ENCODE measurements around the gene CTTNBP2NL. TPM values are rescaled to one million over a fixed set of nuclear protein-coding genes. Genes with fewer than 3 reads are reported as not detected.

Gene CTTNBP2NL, protein sequence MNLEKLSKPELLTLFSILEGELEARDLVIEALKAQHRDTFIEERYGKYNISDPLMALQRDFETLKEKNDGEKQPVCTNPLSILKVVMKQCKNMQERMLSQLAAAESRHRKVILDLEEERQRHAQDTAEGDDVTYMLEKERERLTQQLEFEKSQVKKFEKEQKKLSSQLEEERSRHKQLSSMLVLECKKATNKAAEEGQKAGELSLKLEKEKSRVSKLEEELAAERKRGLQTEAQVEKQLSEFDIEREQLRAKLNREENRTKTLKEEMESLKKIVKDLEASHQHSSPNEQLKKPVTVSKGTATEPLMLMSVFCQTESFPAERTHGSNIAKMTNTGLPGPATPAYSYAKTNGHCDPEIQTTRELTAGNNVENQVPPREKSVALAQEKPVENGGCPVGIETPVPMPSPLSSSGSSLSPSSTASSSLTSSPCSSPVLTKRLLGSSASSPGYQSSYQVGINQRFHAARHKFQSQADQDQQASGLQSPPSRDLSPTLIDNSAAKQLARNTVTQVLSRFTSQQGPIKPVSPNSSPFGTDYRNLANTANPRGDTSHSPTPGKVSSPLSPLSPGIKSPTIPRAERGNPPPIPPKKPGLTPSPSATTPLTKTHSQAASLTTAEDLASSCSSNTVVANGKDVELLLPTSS
- 10 to 100 TPM; 12.9 to 21.2 (median 17.0) TPM for polyA plus RNA-seq (ENCODE audit: insufficient read length in 10 of 10)
- long read RNA-seq, donor 1, full-length matches to known transcripts: 3 of 3 reads
- long read RNA-seq, donor 1, partial matches to known transcripts: 0 of 3 reads
- long read RNA-seq, donor 1, other reads (novel, unspliced or antisense): 0 of 3 reads
- long read RNA-seq, donor 2, full-length matches to known transcripts: 5 of 5 reads
- long read RNA-seq, donor 2, partial matches to known transcripts: 0 of 5 reads
- long read RNA-seq, donor 2, other reads (novel, unspliced or antisense): 0 of 5 reads
- long read RNA-seq, donor 3: 0 reads
- long read RNA-seq, donor 4, full-length matches to known transcripts: 5 of 5 reads
- long read RNA-seq, donor 4, partial matches to known transcripts: 0 of 5 reads
- long read RNA-seq, donor 4, other reads (novel, unspliced or antisense): 0 of 5 reads
- long read RNA-seq, donor 5, full-length matches to known transcripts: 8 of 8 reads
- long read RNA-seq, donor 5, partial matches to known transcripts: 0 of 8 reads
- long read RNA-seq, donor 5, other reads (novel, unspliced or antisense): 0 of 8 reads
- long read RNA-seq, donor 6, full-length matches to known transcripts: 9 of 9 reads
- long read RNA-seq, donor 6, partial matches to known transcripts: 0 of 9 reads
- long read RNA-seq, donor 6, other reads (novel, unspliced or antisense): 0 of 9 reads
- long read RNA-seq, donor 7, full-length matches to known transcripts: 4 of 4 reads
- long read RNA-seq, donor 7, partial matches to known transcripts: 0 of 4 reads
- long read RNA-seq, donor 7, other reads (novel, unspliced or antisense): 0 of 4 reads
- long read RNA-seq, donor 8, full-length matches to known transcripts: 4 of 4 reads
- long read RNA-seq, donor 8, partial matches to known transcripts: 0 of 4 reads
- long read RNA-seq, donor 8, other reads (novel, unspliced or antisense): 0 of 4 reads
- long read RNA-seq, donor 9, full-length matches to known transcripts: 1 of 1 reads
- long read RNA-seq, donor 9, partial matches to known transcripts: 0 of 1 reads
- long read RNA-seq, donor 9, other reads (novel, unspliced or antisense): 0 of 1 reads

DNA sequence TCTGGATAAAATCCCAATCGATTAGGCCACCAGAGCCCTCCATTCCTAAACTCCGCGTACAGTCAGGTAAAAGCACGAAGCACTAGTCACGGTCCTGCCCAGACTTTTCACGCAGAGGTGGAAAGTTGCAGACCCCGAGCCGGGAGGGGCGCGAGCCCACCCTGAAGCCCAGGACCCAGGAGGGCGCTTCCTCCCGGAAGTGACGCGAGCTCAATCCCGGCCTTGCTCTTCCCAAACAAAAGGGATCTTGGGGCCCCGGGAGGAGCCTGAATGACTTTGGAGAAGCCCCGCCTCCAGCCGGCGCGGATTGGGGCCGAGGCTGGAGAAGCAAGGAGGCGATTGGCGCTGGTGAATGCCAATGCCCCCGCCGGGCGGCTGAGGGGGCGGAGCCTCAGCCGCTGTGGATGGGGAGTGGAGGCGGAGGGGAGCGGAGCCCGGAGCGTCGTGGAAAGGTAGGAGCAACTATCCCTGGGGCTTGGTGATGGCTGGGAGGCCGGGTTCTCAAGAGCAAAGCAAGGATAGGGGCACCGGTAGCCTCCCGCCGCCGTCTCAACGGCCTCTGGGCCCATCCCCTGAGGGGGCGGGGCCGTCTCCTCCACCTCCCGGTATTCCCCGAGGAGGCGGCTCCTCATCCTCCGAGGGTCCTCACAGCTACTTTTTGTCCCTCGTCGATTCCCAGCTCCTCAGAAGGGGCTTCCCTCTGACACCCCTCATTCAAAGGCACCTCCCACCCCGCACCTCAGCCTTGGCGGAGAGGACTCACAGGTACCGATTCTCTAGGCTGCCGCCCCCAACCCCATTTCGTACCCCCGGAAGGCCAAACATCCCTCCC, at the start of gene CTTNBP2NL:
Gene CTTNBP2NL (plus strand): TSS at position 394 of the 832 bp plus-strand sequence. CDS start 19,952 bp downstream, outside the sequence.
- DNase-seq: peak; percentile 98 to 99 (median 98)

DNA sequence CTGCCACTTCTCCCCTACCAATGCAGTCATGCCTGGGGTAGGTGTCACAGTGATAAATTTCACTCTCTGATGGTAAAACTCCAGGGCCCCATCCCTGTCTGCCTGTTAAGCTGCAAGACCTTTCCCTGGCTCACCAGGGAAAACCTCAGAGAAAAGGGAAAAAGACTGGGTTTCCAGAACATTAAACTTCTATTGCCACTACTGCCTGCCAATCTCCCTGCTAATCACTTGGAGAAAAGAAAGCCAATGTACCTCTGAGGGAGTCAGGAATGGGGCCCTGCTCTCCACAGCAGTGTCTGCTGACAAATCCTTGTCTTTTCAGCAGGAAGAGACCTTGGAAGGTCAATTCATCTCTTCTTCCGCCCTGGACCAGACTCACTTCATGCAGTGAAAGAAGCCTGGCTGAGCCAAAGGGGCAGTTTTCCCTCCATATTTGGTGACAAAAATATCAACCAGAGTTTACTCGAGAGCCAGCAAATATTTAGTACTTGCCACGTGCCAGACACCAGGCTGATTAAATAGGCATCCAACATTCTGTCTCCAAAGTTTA, 49.1 kb upstream of the CTTNBP2NL start:
- DNase-seq: no peak

GRCh38 chr1:112356765-112357164, 39.2 kb upstream of the CTTNBP2NL start:
- no peak for DNase-seq

- no peak for DNase-seq
These were observed 38.5 kb upstream of the CTTNBP2NL start for GRCh38 chr1:112357467-112357866.

DNA sequence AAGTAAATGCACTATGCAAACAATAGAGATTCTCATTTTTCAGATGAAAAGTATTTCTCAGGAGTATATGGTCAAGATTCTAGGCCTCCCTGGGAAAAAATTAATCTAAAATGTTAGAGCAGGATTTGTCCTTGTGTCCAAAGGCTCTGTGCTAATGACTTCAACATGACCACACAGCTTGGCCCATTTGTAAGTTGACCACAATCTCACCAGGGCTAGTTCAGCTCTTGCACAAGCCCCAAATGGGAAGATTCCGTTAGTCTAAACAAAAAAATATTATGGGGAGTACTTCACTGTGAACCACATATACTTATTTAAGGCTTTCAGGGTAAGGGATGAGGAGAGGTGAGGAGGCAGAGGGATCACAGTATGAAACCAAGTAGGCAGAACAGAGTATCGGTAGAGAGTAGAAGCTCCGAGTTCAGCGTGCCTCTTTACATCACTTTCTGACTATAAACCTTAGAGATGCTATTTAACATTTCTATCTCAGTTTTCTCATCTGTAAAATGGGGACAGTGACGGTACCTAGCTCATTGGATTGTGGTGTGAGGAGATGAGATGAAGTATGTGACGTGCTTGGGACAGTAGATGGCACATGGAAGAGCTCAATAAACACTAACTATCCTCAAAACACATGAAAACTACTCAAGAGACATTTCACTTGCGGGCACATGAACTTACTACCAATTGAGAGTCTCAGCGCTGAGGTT, 37.8 kb upstream of the CTTNBP2NL start:
- DNase-seq: no peak

DNA sequence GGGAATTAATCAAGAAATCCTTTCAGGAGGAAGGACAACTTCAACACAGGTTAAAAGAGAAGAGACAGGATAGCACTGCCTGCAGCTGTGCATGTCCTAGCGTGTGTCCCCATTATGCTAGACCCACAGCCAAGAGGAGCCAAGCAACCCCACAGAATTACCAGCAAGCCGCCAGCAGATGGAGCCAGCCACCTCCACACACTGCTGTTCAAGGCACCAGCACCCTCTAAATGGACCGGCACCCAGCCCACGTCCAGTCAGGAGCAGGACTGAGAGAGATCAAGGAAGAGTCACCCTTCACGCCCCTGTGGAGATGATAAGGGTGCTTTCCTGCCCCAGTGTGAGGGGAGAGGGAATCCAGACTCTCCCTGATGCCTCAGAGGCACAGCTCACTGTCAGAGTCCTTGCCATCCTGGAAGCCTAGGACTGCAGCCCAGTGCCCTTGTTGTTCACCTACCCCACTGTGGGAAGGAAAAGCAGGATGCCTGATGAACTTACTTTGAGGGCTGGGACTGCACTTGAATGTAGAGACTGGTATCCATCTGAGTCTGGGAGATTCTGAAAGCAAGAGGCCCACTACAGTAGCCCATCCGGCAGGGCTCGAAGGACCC, 37.1 kb upstream of the CTTNBP2NL start:
- DNase-seq: peak in 2 of 3 donors; percentile 23 to 63

GRCh38 chr1:112359961-112360767, 35.9 kb upstream of the CTTNBP2NL start:
- peak; percentile 30 to 62 (median 53) for DNase-seq

DNA sequence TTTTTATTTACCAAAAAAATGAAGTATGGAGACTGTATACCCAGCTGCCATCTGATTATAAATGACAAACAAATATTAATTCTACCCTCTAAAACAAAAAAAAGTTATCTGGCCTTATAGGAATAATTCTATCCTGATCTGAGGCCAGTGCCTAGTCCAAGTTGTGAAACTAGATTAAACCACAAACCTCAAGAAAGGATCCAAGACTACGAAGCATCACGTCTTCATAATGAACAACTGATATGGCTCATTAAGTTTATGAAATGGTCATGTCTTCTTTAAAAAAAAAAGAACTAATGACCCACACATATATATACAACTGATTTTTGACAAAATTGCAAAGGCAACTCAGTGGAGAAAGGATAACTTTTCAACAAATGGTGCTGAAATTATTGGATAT, 32.4 kb upstream of the CTTNBP2NL start:
- DNase-seq: no peak

GRCh38 chr1:112368198-112368597, 27.8 kb upstream of the CTTNBP2NL start:
- no peak for DNase-seq

GRCh38 chr1:112369392-112370285, 26.4 kb upstream of the CTTNBP2NL start:
- peak; percentile 67 to 86 (median 80) for DNase-seq

GRCh38 chr1:112370996-112371395, 25.0 kb upstream of the CTTNBP2NL start:
- no peak for DNase-seq

DNA sequence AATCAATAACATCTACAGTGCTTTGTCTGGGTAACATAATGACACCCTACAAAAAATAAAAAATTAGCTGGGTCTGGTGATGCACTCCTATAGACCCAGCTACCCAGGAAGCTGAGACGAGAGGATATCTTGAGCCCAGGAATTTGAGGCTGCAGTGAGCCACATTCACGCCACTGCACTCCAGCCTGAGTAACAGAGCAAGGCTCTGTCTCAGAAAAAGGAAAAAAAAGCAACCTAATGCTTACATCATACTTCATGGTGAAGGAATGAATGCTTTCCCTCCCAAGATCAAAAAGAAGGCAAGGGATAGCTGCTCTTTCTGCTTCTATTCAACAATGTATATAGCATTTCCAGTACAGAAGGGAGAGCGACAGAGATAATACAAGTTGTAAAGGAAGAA, 24.2 kb upstream of the CTTNBP2NL start:
- no peak for DNase-seq

GRCh38 chr1:112373806-112374205, 22.2 kb upstream of the CTTNBP2NL start:
- no peak for DNase-seq

DNA sequence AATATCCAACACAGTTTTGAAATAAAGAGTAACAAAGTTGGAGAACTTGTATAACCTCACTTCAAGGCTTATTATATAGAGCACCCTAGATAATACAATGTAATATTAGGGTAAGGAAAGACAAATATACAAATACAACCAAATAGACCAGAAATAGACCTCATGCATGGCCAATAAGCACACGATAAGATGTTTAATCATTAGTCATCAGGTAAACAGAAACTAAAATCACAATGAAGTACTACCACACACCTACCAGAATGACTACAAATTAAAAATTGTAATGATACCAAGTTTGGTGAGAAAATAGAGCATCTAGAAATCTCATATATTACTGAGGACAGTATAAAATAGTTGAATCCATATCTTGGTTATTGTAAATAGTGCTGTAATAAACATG, 20.3 kb upstream of the CTTNBP2NL start:
- DNase-seq: no peak

DNA sequence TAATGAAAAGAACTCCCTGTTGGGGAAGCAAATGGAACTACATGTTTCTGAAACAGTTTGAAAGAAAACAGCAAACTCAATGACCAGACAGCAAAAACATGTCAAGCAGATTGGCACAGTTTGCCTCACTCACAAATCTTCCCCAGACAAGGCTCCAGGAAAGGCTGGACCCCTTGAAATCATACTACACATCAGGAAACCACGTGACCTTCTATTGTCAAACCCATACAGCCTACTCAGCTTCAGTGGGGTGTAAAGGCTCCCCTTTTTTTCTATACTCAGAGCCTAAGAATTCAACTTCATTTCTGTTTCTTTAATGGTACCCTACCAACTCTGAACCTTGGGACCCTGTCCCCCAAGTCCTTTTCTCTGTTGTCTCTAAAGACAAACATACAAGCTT, 15.7 kb upstream of the CTTNBP2NL start:
- no peak for DNase-seq

DNA sequence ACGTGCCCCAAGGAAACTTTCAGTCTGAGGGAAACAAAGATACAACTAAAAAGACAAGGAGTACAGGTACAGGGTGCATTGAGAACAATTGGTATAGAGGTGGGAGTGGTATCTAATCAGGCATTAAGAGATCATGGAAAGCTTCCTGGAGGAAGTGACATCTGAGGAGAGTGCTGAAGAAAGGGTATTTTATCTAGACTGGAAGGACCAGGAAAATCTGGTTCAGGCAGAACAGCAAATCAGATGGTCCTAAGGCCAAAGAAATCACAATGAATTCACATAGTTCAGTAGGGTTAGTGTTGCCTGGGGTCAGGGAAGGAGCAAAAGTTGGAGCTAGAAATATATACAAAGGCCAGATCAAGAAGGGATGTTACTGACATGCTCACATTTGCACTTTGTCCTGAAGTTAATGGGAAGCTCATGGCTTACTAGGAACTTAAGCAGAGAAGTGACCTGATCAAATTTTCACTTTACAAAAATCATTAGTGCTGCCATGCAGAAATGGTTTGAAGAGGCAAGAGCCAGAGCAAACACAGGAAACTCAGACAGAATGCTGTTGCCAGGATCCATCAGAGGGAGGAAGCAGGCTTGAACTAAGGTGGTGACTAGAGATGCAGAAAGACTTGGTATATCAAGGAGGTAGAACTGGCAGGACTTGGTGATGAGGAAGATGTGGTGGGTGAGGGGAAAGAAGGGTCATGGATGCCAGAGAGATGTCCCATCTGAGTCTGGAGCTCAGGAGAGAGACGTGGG, 14.5 kb upstream of the CTTNBP2NL start:
- no peak for DNase-seq

All from muscle of back (tissue), 13 donors.